Psoas muscle (tissue), 8 donors: Measurements from ENCODE around the gene HSPG2. TPM values are rescaled to one million over a fixed set of nuclear protein-coding genes. Genes with fewer than 3 reads are reported as not detected.

Source experiments
- ATAC-seq, 4 donors: fragments of 200-7000 bp; cut with Tn5 transposase; one replicate each; pipeline ENCODE4 v1.9.1; 2020; ENCODE audit warnings: moderate library complexity in 3 of 4, mild to moderate bottlenecking in 2 of 4
- DNase-seq, 2 donors: peaks; one replicate each; pipeline ENCODE4 v3.0.0-alpha.2; 2020
- H3K27ac ChIP-seq: fragments of 200-600 bp; one replicate; pipeline ENCODE4 v1.8.0; 2022
- H3K27me3 ChIP-seq, 3 donors: fragments of 200-600 bp in 1 of 3; one replicate each; pipeline versions ENCODE4 v1.6.1 to v1.8.0; 2013 to 2022; ENCODE audit warnings: low read length in 2 of 3, mild to moderate bottlenecking in 2 of 3, moderate library complexity in 1 of 3; ENCODE audit not compliant: insufficient read depth in 3 of 3
- H3K36me3 ChIP-seq, 2 donors: fragments of 200-600 bp in 1 of 2; one replicate each; pipeline versions ENCODE4 v1.6.1 to v1.8.0; 2013 to 2022; ENCODE audit warnings: low read depth in 1 of 2, mild to moderate bottlenecking in 1 of 2, moderate library complexity in 1 of 2; ENCODE audit not compliant: insufficient read depth in 1 of 2
- H3K4me1 ChIP-seq: fragments of 200-600 bp; one replicate; pipeline ENCODE4 v1.8.0; 2022
- H3K4me3 ChIP-seq: fragments of 200-600 bp; one replicate; pipeline ENCODE4 v1.8.0; 2022; ENCODE audit warnings: mild to moderate bottlenecking
- H3K9me3 ChIP-seq: fragments of 200-600 bp; one replicate; pipeline ENCODE4 v1.8.0; 2022
- CTCF ChIP-seq: fragments of 200-600 bp; IDR thresholded peaks from one replicate; pipeline ENCODE4 v1.8.0; 2022; ENCODE audit warnings: antibody characterized with exemption
- WGBS, 3 donors: extraction: QIAGEN DNeasy Blood & Tissue Kit; methylation state at CpG; one replicate each; pipeline versions ENCODE4 v1.1.6 to v1.1.7; 2013; 5-methylcytosine and 5-hydroxymethylcytosine counted together
- intact Hi-C, 2 donors: fragments of 100-400 bp; cut with DNase I; formaldehyde crosslinking; loops; one replicate each; pipeline versions ENCODE4 v1.11.0 to v1.14.2; 2022
- polyA plus RNA-seq, 3 donors: library from polyadenylated mRNA; stranded (reverse); fragments of 200-250 nt; gene quantifications; one replicate each; pipeline ENCODE4 v1.2.3, GENCODE V29; 2013
- total RNA-seq, 4 donors: library from RNA; stranded (reverse); fragmentation: NEBNext Ultra II Directional in 2 of 4; extraction: Animal tissue kit (Norgen Biotek cat#: 25700) in 2 of 4; gene quantifications; one replicate each; pipeline versions ENCODE4 v1.2.1 to v1.2.4, GENCODE V29; 2021 to 2023
- donor health status: healthy with polysubstance abuse.
- donor health status: DM: no; HTN: no; CAD: no; lungs with moderate emphysema.
- donor health status: Bipolar disorder and iron deficiency.
- donor health status: healthy.
- donor health status: DM: yes; HTN: yes; CAD: no.
- donor health status: DM: no; HTN: no; CAD: no.
- donor health status: DM: no; HTN: no; CAD: no.
- donor health status: DM: yes; HTN: yes; CAD: no.

The HSPG2 gene
- total and polyA plus RNA-seq, 7 donors: 24.5 to 168 (median 102) TPM

- intact Hi-C loops: no loop called here
- ATAC-seq: peak in 2 of 4 donors; percentile 8 to 37
- TF ChIP-seq CTCF: no peak
Measured at GRCh38 chr1:21906173-21907078, 30.7 kb downstream of the HSPG2 start.

DNA sequence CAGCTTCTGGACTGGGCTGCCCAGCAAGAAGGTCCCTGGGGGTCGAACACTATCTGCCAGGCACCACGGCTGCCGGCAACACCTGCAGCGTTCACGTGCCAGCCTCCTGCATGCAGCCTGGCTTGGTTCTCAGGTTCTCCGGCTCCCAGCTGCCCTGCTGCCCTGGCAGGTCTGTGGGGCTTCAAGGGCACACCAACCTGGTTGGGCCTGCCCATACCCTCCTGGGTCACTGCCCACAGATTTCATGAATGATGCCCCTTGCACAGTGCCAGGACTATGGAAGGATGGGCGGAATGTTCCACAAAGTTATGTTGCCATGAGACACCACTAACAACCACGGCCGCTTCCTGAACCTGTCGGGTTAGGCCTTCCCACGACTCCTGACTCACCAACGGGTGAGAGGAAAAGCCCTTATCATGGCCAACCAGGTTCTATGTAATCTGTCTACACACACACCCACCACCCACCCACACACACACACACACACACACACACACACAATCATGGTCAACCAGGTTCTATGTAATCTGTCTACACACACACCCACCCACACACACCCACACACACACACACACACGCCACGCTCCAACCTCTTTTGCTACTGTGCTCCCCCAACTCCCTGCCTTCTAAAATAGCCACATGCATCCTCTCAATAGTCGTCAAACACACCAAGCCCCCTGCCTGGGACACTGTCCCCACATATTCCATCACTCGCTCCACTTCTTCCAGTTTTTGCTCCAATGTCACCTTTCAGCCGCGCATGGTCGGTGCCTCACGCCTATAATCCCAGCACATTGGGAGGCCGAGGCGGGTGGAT is 32.2 kb downstream of the HSPG2 start:
- no peaks in the 10 kb centered on the region for H3K36me3 ChIP-seq
- no peaks in the 10 kb centered on the region for H3K9me3 ChIP-seq
- H3K4me3 ChIP-seq: no peak overlapping the region
- peaks cover 73% of the 10 kb centered on the region for H3K4me1 ChIP-seq
- no peaks in the 10 kb centered on the region for H3K27me3 ChIP-seq
- WGBS, 3 donors: 42 to 49% (median 48%) methylated on average over 22 of the region's 22 CpGs
- no peak for TF ChIP-seq CTCF
- DNase-seq (peak; percentile 66 to 81), ATAC-seq (peak; percentile 72 to 77 (median 76))
- intact Hi-C loops: loop anchor here in 1 of 2 donors (5.0 kb wide), 1 partner anchor 32 kb away; the partner anchor contains the start of gene HSPG2
- peak overlapping the region; percentile 72 for H3K27ac ChIP-seq

More at GRCh38 chr1:21906173-21907078, 30.7 kb downstream of the HSPG2 start:
- Histone ChIP-seq H3K4me1 (peaks cover 76% of the 10 kb centered on the region), H3K27me3 (no peaks in the 10 kb centered on the region), H3K4me3 (peak overlapping the region; percentile 7), H3K9me3 (no peaks in the 10 kb centered on the region), H3K36me3 (no peaks in the 10 kb centered on the region), H3K27ac (peak overlapping the region; percentile 87)
- peak; percentile 91 to 94 for DNase-seq
- WGBS, 3 donors: 60 to 66% (median 64%) methylated on average over 21 of the region's 21 CpGs

- 36 to 45% (median 42%) methylated on average over 6 of the region's 6 CpGs for WGBS, 3 donors
- no peaks in the 10 kb centered on the region for H3K27me3 ChIP-seq
- DNase-seq (no peak), ATAC-seq (no peak)
- no peak for TF ChIP-seq CTCF
- H3K27ac ChIP-seq: peak overlapping the region; percentile 51
- H3K36me3 ChIP-seq: no peaks in the 10 kb centered on the region
- no peak overlapping the region for H3K4me3 ChIP-seq
- intact Hi-C loops: loop anchor here in 1 of 2 donors (5.0 kb wide), 1 partner anchor 33 kb away; the partner anchor contains the start of gene HSPG2
- H3K4me1 ChIP-seq: peaks cover 73% of the 10 kb centered on the region
- H3K9me3 ChIP-seq: no peaks in the 10 kb centered on the region
Measured at GRCh38 chr1:21904454-21904703, 32.7 kb downstream of the HSPG2 start.

DNA sequence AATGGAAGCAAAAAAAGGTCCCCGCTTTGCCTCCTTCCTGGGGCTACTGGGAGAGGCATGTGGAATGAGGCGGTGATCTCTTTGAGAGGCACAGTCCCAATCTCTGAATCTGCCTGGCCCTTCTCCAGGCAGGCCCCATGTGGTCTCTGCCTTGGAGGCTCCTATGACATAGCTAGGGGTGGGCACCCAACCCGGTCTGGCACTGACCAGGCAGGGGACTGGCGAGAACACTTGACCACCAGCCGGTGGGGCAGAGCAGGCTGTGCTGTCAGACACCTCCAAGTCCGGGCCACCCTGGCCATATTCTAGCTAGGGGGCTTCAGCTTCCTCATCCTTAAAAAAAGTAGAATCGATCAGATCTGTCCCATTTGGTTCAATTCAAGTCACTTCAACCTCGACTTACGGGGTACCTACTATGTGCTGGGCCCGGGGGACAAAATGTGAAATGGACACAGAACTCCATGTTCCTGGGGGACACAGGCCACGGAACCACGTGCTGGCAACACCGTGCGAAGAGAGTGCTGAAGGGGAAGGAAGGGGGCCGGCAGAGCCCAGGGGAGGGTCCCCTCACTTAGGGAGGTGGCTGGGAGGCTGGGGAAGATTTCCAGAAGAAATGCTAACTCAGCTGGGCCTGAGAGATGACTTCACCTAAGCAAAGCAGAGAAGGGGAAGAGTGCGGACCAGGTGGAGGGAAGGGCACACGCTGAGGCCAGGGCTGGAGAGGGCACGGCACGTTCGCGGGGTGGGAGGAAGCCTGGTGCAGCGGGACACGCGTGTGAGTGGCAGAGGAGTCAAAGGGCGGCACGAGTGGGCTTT is 33.3 kb downstream of the HSPG2 start:
- Histone ChIP-seq H3K27me3 (no peaks in the 10 kb centered on the region), H3K4me1 (peaks cover 70% of the 10 kb centered on the region), H3K4me3 (no peak overlapping the region), H3K27ac (peak overlapping the region; percentile 51), H3K9me3 (no peaks in the 10 kb centered on the region), H3K36me3 (no peaks in the 10 kb centered on the region)
- peak in 2 of 4 donors; percentile 13 to 18 for ATAC-seq
- no peak for TF ChIP-seq CTCF
- WGBS, 3 donors: 51 to 56% (median 56%) methylated on average over 21 to 26 of the region's 26 CpGs
- DNase-seq: peak in 1 of 2 donors; percentile 71
- intact Hi-C loops: loop anchor here in 1 of 2 donors (5.0 kb wide), 1 partner anchor 33 kb away; the partner anchor contains the start of gene HSPG2
